ENCODE data around the gene PLXNB1.

The PLXNB1 gene

GRCh38 chr3:48356419-48356818 lies 73.5 kb downstream of the PLXNB1 start:
- Histone ChIP-seq H3K4me1 (no peaks in the 10 kb centered on the region), H3K36me3 (ENCODE audit: control insufficient read depth, insufficient read depth, low read length) (no peaks in the 10 kb centered on the region), H3K27me3 (ENCODE audit: control insufficient read depth, insufficient read depth, low read length) (no peaks in the 10 kb centered on the region), H3K4me2 (ENCODE audit: low read length) (no peak overlapping the region), H3K9ac (no peak overlapping the region), H3K9me3 (ENCODE audit: control insufficient read depth, low read length) (no peaks in the 10 kb centered on the region), H3K79me2 (no peaks in the 10 kb centered on the region), H3K27ac (no peak overlapping the region), H3K4me3 (ENCODE audit: low read depth, low read length) (no peak overlapping the region), H2AFZ (no peak overlapping the region)
- no peak for TF ChIP-seq CTCF (IDR thresholded peaks at IDR 0.05)

- no peaks in the 10 kb centered on the region for H3K36me3 ChIP-seq (ENCODE audit: control insufficient read depth, insufficient read depth, low read length)
- no peak overlapping the region for H3K27ac ChIP-seq
- H3K9me3 ChIP-seq (ENCODE audit: control insufficient read depth, low read length), result no peaks in the 10 kb centered on the region
- no peaks in the 10 kb centered on the region for H3K27me3 ChIP-seq (ENCODE audit: control insufficient read depth, insufficient read depth, low read length)
- no peaks in the 10 kb centered on the region for H3K4me1 ChIP-seq
- no peak overlapping the region for H3K4me3 ChIP-seq (ENCODE audit: low read depth, low read length)
- H2AFZ ChIP-seq, result no peak overlapping the region
- no peak overlapping the region for H3K9ac ChIP-seq
- H3K4me2 ChIP-seq (ENCODE audit: low read length), result no peak overlapping the region
- no peaks in the 10 kb centered on the region for H3K79me2 ChIP-seq
- no peak for TF ChIP-seq CTCF (IDR thresholded peaks at IDR 0.05)
These were observed 75.9 kb downstream of the PLXNB1 start for GRCh38 chr3:48353987-48354386.

Data from parathyroid adenoma (tissue), 2 donors.